HG03558 (cell line): ENCODE results near the gene IFIH1.

Source experiments
- ATAC-seq: cut with Tn5 transposase; IDR thresholded peaks from one replicate; pipeline ENCODE4 v1.9.1; 2021; ENCODE audit warnings: moderate number of reproducible peaks; ENCODE audit not compliant: unreplicated experiment; ENCODE audit errors: extremely low read depth

Gene IFIH1

DNA sequence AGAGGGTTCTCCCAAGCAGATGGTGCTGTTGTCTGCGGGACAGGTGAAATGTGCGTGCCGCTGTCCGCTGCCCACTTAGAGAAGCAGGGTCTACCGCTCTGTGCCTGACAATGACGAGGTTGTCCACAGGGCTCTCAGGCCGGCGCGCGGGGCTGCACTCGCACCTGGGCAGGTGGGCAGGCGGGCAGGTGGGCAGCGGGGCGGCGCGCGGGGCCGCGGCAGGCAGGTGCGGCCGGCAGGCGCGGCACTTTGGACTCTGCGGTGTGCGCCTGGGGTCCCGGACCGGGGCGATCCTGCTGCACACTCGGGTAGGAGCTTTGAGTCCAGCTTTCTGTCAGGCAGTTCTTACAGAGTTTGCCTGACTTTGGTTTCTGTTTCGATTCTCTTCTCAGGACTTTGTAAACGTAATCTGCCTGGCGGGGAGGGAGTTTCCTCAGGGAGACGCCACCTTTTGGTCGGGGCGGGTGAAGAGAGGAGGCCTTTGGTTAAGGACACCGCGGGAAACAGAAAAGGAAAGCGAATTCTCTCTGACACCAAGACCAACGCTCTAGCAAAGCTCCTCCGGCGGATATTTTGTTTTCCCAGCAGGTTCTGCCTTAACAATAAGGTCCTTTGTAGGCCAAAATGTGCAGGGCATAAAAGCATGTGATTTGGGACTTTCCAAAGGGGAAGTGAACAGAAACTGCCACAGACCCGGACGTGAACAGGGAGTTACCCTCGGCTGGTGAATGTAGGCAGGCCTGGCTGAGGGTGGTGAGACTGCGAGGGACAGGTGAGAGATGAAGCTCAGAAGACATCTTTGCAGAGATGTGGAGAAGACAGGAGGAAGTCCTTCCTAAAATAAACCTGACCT, at the start of gene IFIH1:
Gene IFIH1 (minus strand): TSS at position 357 of the 853 bp plus-strand sequence. CDS start 377 bp downstream, outside the sequence.
- peak; percentile 60 for ATAC-seq

DNA sequence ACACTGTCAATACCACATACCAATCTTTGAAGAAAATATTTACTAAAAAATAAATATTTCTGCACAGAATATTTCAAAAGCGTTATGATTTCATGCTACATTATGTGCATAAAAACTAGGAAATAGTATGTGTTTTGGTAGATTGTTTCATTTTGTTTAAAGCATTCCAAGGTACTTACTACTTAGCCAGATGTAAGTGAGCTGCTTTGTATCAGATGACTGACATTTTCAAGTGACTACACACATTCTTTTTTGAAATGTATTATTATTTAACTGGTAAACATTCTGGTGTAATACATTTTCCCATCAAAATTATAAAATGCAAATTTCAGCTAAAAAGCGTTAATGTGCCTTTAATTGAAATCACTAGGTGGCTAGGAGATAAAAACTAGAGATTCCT, 46.9 kb upstream of the IFIH1 start:
- ATAC-seq: no peak

DNA sequence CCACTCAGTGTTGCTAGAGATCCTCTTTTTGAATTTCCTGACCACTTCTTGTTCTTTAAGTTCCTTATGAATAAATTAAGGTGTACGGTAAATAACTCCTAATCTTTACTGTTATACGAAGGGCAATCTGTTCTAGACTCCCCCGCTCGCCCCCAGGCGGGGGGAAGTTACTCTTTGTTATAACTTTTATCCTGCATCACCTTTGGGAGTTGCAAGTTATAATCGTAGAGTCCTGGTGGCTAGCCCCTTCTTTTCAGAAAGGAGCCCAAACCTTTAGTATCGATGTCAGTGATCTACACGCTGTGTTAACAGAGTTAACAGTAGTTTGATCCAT, 26.1 kb upstream of the IFIH1 start:
- peak; percentile 0 for ATAC-seq

DNA sequence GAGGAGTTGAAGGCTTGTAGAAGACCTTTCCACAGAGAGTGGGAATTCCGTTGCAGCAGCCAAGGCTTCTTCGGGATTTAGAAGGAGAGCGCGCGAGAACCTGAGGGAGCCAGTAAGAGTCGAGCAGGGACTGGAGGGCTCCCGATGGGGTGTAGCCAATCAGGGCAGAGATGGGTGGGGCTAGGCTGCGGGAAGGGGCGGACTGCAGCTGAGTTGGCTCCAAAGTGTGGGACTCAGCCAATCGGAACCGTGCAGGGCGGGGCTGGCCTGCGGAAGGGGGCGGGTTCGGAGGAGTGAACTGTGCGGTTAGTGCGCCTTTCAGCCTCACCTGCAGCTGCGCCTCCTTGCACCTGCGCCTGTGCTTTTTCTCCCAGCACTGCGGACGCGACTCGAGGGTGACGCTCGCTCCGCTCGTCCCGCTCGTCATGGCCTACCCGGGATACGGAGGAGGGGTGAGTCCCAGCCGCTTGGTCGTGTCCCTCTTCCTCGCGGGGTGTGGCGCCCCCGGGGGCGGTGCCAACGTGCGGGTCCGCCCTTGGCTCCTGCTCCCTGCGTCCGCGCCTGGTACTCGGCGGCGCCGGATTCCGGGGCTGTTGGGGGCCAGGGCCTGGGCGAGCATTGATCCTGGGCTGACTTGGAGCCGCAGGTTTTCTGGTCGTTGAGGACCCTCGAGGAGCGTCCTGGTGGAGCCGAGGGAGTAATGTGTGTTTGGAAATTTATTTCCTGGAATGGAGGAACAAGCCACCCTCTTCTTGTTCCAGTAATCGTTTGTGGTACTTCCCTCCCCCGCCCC, 25.5 kb upstream of the IFIH1 start, which contains the start of gene GCA:
Gene GCA (plus strand): TSS at position 309 of the 793 bp plus-strand sequence. CDS start 117 bp downstream, at position 426.
- peak; percentile 94 for ATAC-seq

DNA sequence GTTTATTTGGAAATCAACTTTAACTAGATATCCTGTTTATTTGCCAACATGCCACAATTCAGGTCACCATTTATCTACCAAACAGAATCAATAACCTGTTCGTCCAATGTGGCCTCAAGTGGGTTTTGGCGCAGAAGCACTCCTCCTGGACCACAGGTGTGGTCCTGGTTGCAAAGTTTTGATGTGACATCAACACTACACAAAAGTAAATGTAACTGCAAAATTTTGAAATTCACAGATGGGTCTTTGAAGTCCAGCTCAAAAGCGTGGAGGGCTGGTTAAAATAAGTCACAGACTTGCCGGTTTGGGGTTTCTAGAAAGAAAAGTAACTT, 25.0 kb upstream of the IFIH1 start:
- no peak for ATAC-seq

DNA sequence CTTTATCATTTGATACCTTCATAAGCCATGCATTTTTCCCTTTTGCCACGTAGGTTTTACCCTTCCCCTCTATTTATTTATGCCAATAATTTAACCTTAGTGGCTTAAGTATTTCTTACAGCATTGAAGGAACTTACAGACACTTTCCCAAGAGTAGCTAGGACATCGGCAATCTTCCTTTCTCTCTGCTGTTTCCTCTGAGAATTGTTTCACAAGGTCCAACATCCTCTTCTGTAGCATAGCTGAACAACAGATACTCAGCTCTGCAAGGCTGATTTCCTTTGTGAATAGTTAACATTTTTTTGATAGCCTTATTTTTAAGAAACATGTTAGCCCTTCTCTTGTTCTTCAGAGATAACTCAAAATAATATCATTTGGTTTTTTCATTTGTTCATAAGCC, 24.4 kb upstream of the IFIH1 start:
- ATAC-seq: no peak

DNA sequence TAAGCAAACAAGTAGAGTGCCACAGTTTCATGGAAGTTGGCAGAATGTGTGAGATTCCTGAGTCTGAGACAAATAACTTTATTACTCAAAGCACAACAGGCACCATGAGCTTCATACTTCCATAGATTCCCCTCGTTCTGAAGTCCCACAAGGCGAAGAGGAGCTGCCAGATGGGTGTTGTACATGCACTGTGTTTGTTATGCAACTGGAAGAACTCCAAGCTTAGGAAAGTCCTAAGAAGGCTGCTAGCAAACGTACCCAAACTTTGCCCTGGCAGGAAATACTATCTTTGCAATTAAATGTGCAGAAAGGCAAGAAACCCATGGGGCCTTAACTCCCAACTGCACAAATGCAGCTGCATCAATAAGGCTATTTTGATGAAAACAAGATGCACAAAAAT, 23.8 kb upstream of the IFIH1 start:
- no peak for ATAC-seq

DNA sequence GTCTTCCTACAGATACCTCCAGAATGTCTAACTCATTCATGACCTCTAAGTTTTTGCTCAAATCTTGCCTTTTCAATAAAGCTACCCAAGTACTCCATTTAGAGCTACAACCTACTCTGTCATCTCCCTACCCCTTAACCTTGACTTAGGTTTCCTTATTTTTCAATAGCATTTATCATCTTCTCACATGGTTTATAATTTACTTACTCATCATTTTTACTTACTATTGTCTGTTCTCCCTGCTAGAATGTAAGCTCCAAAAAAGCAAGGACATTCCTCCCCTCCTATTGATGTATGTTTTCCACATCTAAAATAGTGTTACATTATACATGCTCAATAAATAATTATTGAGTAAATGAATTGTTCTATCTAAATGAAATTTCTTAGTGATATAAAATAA, 22.3 kb upstream of the IFIH1 start:
- ATAC-seq: no peak

DNA sequence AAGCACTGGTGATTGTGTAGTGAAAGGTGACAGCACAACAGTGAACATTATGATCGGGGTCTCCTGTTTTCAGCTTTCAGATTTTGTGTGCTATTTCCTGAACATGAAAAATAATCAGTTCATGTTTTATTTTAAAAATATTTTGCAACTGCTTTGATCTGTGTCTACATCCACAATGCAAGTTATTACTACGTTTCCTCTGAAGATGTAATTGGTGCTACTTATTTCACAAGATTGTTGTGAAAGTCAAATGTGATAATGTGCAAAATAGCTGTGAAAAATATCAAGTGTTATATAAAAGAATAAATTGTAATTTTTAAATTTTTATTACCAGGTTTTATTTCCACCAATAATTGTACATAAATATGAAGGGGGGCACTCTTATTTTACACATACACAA, 19.4 kb upstream of the IFIH1 start:
- no peak for ATAC-seq

DNA sequence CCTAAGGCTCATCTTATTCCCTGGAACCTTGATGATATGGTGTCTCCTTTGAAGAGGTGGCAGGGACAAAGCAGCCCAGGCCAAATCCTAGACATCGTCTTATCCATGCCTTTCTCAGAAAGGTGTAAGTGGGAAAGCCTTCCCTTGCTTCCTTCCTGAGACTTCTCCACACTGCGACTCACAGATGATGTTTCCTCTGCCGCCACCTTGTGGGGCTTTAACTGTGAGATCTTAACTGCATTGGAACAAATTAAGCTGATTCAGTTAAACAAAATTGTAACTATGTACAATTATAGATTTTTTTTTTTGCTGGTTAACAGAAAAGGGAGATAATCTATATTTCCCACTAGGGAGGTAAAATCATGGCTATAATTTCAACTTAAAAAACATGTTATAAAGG, 15.5 kb upstream of the IFIH1 start:
- ATAC-seq: peak; percentile 74

DNA sequence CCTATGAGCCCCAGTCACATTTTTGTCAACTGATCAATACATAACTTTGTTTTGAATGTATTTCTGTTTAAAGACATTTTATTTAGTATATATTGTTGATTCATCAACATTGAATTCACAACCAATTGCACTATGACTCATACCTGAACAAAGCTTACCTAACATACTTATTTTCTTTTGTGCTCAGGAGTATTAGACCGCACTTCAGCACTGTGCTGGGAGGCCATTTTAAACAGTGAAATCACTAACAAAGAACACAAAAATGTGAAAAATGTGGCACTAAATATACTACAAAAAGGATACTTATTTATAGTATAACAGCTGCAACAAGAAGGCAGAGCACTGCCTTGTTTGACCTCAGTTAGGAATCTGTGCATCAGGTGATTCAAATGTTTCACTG, 12.4 kb upstream of the IFIH1 start:
- ATAC-seq: no peak

DNA sequence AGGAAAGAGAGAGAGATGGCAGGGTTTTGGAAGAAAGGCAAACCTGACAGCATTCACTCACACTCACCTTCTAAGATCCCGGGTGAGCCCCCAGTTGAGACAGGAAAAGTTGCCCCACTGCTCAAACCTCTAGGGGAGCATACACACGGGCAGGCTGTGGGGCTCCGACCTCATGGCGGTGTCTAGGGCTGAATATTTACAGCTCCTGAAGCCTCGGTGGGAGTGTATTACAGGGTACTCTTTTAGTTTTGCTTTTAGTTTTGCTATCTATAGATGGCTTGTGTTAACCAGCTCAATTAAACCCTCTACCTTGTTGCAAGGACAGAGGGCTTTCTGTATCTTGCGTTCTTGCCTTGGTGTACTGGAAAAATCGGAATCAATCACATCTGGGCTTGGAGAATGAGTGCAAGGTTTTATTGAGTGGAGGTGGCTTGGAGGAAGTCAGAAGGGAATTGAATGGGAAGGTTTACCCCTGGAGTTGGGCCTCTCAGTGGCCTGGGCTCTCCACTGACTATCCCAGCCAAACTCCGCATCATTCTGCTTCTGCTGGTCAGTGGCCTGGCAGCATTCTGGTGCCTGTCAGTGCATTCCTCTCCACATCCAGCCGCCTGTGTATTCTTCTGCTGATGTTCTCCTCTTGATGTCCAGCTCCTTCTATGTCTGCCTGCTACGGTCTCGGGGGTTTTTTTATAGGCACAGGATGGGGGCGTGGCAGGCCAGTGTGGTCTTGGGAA, 10.1 kb upstream of the IFIH1 start:
- no peak for ATAC-seq

DNA sequence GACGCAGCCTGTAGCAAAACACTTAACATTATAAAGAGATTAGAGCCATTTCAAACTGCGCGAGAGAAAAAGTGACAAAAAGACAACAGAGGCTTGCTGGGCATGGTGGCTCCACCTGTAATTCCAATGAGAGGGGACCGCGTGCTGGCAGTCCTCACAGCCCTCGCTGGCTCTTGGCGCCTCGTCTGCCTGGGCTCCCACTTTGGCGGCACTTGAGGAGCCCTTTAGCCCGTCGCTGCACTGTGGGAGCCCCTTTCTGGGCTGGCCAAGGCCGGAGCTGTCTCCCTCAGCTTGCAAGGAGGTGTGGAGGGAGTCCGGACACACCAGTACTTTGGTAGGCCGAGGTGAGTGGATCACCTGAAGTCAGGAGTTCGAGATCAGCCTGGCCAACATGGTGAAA, 9.3 kb upstream of the IFIH1 start:
- no peak for ATAC-seq

DNA sequence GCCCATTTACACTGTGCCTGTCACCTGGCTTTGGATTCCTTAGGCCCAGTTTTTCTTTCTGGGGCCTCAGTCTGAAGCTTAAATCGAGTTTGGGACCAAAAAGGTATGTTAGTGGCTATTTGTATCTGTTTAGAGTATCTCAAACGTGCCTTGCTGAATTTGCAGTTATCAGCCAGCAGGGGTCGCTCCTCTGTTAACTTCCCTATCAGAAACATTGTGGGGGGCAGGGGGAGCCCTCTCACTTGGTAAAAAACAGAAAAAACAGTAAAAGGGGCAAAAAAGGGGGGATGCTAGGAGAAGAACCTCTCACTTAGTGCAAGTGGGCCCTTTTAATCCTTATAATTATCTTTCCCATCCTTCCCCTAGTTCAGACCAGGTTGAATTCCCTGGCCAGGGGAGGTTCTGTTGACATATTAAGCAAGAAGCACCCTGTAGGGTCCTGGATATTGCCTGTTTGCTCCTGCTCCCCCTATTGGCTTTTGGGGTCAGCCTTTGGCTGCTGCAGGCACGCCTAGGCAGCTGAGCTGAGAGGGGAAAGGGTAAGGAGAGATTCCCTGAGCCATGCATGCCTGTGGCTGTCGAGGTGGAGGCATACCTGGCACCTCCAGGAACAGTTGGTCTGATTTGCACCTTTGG, 8.8 kb upstream of the IFIH1 start:
- no peak for ATAC-seq

DNA sequence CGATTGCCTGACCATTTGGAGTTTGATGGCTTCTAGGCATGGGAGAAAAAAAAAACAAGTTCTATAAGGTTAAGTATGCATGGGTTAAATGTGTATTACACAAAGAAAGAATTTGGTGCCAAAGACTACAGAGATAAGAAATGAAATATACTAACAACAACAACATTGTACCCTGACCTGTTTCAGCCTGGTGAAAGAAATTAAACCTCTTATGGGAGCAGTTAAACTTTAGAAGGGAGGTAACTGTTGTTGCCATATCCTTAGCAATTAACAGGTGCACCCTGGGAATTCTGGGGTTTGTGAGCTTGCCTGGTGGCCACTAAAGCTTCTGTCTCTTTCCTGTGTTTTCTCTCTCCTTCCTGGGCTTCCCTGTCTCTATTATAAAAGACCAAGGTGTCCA, 6.5 kb upstream of the IFIH1 start:
- ATAC-seq: no peak

DNA sequence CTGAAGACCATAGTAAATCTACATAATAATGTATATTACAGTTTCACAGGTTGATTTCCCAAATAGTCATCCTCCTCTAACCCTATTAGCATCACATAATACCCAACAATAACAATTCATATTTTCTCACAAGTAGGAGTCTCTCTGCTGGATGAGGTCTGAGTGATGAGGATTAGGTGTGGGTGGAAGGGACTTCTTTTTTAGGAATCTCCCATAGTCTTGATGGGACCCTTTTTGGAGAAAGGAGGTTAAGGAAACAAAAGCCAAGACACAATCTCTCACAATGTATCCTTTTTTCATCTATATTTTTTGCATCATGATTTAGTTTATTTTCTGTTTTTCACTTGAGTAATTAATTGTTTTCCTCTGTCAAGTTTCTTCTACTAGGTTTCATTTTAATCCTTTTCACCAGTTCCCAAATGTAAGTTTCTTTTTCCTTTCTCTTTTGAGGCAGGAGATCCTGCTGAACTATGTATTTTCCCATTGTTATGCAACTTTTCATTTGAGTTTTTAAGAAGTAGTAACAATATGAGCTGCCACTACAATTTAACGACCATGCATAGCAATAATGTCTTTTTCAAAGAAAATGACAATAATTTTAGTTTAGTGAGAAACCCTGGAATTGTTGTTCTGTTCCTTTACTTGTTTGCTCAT, 2.5 kb upstream of the IFIH1 start:
- no peak for ATAC-seq

DNA sequence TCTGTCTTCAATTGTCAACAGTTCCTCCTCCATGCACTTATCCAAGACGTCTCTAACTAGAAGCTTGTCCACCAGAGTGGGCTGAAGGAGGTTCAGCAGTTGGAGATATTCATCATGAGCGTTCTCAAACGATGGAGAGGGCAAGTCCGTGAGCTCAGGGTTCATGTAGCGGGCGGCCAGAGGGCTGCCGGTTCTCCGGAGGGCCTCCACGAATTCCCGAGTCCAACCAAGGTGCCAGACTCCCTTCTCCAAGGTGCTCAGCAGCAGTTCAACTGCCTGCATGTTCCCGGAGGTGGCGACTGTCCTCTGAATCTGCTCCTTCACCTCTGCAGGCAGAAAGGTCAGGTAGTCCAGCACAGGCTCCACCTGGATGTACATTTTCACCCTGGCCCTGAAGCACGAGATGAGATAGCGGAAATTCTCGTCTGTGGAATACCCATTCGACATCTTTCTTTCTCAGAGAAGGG, 590 bp downstream of the IFIH1 start:
- ATAC-seq: peak; percentile 0

DNA sequence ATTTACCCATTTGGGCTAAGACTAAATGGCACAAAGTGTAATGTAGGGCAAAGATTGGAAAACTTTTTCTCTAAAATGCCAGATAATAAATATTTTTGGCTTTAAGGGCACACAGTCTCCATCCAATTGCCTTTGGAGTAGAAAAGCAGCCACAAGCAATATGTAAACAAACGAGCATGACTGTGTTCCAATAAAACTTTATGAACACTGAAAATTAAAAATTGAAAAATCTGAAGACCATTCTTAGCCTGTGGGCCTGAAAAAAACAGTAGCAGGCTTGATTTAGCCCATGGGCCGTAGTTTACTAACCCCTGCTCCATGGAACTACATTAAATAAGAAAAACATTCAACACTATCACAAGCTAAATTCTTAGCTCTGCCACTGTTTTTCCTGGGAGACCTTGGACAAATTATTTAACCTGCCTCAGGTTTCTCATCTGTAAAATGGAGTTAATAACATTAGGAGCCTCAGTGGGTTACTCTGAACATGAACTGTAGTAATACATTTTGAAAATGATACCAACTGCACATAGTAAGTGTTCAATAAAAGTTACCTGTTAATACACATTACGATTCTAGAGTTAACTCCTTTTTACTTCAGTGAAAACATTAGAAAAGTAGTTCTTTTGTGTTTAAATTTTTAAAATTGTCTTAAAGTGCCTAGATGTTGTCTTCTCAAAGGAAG, 1.3 kb downstream of the IFIH1 start:
- no peak for ATAC-seq

DNA sequence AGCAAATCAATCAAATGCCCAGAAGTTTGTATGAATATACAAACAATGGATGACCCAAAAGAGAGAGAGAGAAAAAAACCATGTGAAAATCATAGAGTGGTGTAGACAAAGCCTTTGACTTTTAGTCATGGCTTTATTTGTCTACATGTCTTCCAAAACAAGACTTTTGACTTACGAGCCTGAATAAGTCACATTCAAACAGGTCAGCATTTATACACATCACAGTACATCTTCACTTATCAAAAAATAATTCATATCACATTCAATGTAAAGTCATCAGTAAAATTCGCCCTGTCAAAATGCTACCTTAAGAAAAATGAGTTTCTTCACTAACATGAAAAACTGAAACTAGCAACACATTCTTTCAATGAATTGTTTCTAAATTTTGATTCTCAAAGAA, 1.9 kb downstream of the IFIH1 start:
- no peak for ATAC-seq
